ENCODE results near the gene KLHDC9.
"Not testable (repeated sequence)": the region's sequence is repeated elsewhere in the genome, so short reads cannot be mapped to it uniquely, and the experiment has no call there.

The KLHDC9 gene, protein sequence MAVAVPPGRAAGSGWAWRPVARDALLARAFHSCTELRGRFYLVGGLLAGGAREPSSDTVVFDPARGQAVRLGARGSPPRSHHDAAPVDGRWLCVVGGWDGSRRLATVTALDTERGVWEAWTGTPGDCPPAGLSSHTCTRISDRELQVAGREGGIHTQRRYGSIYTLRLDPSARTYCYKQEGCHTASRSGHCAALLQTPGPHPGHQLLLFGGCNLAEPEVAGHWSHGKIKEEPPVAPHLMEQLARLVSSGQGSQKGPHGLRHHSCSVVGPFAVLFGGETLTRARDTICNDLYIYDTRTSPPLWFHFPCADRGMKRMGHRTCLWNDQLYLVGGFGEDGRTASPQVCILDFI

GRCh38 chr1:161098210-161099068, at the start of gene KLHDC9:
TSS of gene KLHDC9 (plus strand) at chr1:161098361. CDS start at chr1:161098536, 175 bp downstream.
- peak; percentile 22 to 40 for DNase-seq (ENCODE audit: low read depth in 2 of 2)

- no peak for DNase-seq (ENCODE audit: low read depth in 2 of 2)
Observed at GRCh38 chr1:161048949-161049722, 49.0 kb upstream of the KLHDC9 start.

- no peak for DNase-seq (ENCODE audit: low read depth in 2 of 2)
Observed at GRCh38 chr1:161051219-161051618, 46.9 kb upstream of the KLHDC9 start.

GRCh38 chr1:161052899-161053298, 45.3 kb upstream of the KLHDC9 start:
- DNase-seq (ENCODE audit: low read depth in 2 of 2), result no peak

GRCh38 chr1:161054232-161054631, 43.9 kb upstream of the KLHDC9 start:
- DNase-seq (ENCODE audit: low read depth in 2 of 2), result no peak

- DNase-seq (ENCODE audit: low read depth in 2 of 2), result no peak
Observed at GRCh38 chr1:161054805-161055204, 43.4 kb upstream of the KLHDC9 start.

DNA sequence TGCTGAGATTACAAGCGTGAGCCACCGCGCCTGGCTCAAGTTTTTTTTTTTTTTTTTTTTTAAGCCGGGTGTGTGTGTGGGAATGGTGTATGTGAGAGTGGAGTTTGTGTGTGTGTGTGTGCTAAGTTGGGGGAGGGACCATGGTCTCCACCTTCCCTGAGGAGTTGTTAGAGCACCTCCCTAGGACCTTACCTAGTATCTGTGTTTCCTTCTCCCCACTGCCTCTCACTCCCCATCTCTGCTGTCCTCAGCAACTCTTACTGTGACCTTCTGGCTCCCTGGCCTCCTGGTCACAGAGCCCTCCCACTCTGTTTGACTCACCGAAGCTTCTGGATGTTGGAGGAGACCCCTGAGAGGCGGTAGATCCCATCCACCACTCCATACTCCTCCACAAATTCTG, 38.9 kb upstream of the KLHDC9 start:
- DNase-seq (ENCODE audit: low read depth in 2 of 2), result no peak

DNA sequence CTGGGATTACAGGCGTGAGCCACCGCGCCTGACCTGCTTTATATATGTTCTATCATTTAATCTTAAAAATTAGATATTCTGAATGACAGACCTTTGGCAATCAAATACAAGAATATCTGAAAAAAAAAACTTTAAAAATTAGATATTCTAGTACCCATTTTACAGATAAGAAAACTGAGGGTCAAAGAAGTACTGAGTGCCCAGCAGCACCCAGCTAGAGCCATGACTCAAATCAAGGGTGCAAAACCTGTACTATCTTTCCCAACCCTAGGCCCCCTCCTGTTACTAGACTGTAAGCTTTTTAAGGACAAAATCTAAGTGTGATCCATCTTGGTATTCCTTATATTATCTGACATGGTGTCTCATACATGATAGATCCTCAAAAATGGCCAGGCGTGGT, 36.7 kb upstream of the KLHDC9 start:
- DNase-seq (ENCODE audit: low read depth in 2 of 2), result no peak

DNA sequence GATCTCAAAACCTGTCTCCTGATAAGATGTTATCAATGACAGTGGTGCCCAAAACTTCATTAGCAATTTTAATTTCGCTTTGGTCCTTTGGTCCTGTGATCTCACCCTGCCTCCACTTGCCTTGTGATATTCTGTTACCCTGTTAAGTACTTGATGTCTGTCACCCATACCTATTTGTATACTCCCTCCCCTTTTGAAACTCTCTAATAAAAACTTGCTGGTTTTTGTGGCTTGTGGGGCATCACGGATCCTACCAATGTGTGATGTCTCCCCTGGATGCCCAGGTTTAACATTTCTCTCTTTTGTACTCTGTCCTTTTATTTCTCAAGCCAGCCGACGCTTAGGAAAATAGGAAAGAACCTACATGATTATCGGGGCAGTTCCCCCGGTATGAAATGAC, 34.2 kb upstream of the KLHDC9 start:
- not testable (repeated sequence) for DNase-seq (ENCODE audit: low read depth in 2 of 2)

DNA sequence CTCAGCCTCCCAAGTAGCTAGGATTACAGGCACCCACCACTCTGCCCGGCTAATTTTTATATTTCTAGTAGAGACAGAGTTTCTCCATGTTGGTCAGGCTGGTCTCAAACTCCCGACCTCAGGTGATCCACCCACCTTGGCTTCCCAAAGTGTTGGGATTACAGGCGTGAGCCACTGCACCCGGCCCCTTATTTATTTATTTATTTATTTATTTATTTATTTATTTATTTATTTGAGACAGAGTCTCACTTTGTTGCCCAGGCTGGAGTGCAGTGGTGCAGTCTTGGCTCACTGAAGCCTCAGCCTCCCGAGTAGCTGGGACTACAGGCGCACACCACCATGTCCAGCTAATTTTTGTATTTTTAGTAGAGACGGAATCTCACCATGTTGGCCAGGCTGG, 32.5 kb upstream of the KLHDC9 start:
- not testable (repeated sequence) for DNase-seq (ENCODE audit: low read depth in 2 of 2)

GRCh38 chr1:161066694-161067093, 31.5 kb upstream of the KLHDC9 start:
- no peak for DNase-seq (ENCODE audit: low read depth in 2 of 2)

DNA sequence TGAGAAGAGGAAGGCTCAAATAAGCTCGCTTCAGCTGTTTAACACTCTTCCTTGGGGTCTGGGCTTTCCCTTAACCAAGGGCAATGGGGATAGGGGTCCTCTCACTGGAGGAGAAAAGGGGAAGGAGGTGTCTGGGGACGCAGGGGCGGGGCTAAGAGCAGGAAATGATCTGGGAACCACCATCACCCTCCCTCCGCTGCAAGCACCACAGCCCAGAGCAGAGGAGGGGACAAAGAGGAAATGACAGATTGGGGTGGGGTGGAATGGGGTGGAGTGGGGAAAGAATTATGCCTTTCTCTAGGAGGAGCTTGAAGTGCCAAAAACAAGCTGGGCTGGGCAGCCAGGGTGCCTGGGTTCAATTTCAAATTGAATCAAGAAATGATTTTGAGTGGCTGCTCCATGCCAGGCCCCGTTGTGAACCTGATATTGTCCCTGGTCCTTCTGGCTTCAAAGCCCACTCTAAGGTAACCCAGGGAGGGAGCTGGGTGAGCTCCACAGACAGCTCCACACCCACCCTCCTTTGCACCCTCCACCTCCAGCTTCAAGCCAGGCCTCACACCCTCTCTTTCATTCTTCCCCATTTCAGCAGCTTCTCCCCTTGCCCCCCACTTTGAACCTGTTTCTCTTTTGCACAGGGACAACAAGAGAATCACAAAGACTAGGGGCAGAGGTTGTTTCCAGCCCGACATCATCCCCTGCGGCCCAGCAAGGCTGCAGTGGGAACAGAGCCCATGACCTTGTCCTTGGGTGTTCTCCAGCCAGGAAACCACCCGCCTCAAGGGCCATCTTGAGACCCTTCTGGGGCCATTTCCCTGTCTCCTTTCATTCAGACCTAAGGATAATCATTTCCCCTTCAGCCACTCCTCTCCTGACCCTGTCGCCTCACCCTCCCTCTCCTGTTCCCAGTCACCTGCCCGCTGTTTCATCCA, 29.6 kb upstream of the KLHDC9 start:
- peak; percentile 60 to 61 for DNase-seq (ENCODE audit: low read depth in 2 of 2)

GRCh38 chr1:161069241-161069640, 28.9 kb upstream of the KLHDC9 start:
- peak in 1 of 2 donors; percentile 11 for DNase-seq (ENCODE audit: low read depth in 2 of 2)

DNA sequence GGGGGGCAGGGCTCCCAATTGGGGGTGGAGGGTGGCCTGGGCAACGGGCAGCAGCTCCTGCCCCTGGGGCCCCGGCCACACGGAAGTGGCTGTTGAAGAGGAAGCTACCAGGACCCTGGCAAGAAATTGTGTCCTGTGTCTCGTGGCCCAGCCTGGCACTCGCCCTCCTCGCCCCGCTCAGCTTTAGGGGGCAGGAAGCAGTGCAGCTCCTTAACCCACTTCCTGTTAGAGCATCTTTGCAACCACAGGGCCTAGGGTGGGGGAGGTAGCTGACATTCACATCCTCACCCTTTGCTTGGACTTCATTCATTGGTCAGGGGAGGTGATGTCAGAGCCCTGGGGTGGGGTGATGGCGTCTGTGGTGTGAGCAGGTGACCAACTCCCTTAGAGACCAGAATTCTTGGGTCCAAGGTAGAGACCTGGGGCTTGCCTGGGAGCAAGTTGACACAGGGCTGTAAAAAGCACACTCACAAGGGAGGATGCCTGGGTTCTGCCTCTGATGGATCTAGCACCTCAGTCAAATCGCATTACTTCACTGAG, 28.4 kb upstream of the KLHDC9 start, which contains the start of gene ARHGAP30:
Gene ARHGAP30 (minus strand): TSS at position 161 of the 540 bp plus-strand sequence. CDS start 267 bp downstream, outside the sequence.
- peak; percentile 50 to 58 for DNase-seq (ENCODE audit: low read depth in 2 of 2)

DNA sequence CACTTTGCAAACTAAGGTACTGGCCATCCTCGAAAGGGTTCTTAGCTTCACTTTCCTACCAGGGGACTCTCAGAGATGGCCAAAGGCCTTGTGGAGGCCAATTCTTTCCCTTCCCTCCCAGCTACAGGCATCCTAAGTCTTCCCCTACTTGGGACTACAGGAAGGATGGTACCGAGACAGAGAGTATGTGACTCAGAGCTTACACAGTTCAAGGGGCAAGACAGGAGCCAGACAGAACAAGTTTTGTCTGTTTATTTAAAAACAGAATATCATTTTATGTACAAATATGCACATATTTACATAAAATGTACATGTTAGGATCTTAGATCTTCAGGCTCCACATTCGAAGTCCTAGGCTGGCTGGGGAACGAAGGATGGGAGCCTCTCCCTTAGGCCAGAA, 27.4 kb upstream of the KLHDC9 start:
- no peak for DNase-seq (ENCODE audit: low read depth in 2 of 2)

GRCh38 chr1:161071886-161072371, 26.2 kb upstream of the KLHDC9 start:
- peak in 1 of 2 donors; percentile 21 for DNase-seq (ENCODE audit: low read depth in 2 of 2)

GRCh38 chr1:161072751-161073449, 25.3 kb upstream of the KLHDC9 start:
- no peak for DNase-seq (ENCODE audit: low read depth in 2 of 2)

DNA sequence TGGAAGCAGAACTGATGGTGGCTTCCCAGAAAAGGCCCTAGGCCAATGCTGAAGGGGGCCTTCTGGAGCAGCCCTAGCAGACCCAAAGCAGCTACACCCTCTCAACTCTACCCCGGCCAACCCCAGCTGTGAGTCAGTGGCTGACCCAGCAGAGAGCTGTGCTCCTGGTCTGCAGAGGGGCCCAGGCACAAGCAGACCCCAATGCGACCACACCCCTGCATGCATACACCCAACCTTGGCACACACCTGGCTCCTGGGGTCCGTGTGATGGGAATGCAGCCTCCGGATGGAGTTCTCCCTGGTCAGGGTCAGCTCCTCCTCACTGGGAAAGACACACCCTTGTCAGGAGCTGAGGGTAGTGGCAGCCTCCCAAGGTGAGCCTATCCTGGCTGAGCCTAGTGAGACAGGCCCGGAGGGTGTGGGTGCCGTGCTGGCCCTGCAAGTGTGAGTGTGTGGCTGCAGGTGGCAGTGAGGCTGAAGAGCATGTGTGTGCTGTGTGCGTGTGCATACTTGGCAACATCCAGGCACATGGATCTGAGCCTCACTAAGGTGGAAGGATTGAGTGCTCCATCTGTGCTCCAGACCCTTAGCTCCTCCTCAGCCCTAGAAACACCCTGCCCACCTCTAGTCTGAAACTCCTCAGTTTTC, 24.6 kb upstream of the KLHDC9 start:
- DNase-seq (ENCODE audit: low read depth in 2 of 2), result no peak

DNA sequence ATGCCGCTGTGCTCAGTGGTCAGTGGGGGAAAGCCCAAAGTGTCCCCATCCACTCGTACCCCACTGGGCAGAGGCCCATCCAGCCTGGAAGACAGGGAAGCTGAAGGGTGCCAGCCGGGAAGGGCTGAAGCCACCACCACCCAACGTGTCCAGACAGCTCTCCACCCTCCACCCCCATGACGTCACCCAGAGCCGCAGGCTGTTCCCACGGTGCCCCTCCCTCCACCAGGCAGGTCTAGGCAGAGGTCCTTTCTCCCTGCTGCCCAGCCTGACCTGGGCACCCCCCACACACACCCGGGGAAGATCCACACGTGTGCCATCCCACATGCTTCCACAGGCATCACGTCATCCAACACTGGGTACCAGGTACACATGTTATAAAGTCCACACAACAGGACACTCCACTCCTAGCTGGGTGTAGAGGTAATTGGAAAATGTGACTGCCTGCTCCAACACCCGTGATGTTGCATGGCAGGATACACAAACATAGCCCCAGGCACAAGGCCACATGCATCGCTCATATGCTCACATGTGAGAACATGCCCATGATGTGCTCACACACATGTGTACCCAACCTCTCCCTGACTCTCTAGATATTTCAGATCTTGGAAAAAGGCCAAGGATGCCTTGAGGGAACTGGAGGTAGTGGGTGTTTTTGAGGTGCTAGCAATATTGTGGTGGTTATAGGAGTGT, 23.3 kb upstream of the KLHDC9 start:
- no peak for DNase-seq (ENCODE audit: low read depth in 2 of 2)

All from stimulated activated CD4-positive, alpha-beta T cell treated with anti-CD3 and anti-CD28 coated beads, Interleukin-1b, Interleukin-23, amount 100 ng/mL, for 4 hours (primary cell).